HL-60/S4 treated with retinoic acid at 250 ng/mL for 4 days and 3 days (cell line): ENCODE results near the gene TPM4.

Experiments used
- in situ Hi-C: fragments of 300-500 bp; cut with MboI; formaldehyde crosslinking; loops from 2 replicates; pipeline ENCODE4 v1.7.0; 2022; ENCODE audit warnings: low sequenced_read_pairs

The TPM4 gene

GRCh38 chr19:16148443-16149229 lies 72.3 kb downstream of the TPM4 start:
- in situ Hi-C loops: no loop called here
